Parathyroid adenoma (tissue), 2 donors: ENCODE measurements around the gene MRE11.
"Not testable (repeated sequence)": the region's sequence is repeated elsewhere in the genome, so short reads cannot be mapped to it uniquely, and the experiment has no call there.

Experiments
- H2AFZ ChIP-seq: fragments of 300-600 bp; sonication (generic); one replicate; pipeline ENCODE4 v1.7.0; 2017; ENCODE audit warnings: antibody characterized with exemption, mild to moderate bottlenecking
- H3K27ac ChIP-seq: fragments of 300-600 bp; sonication (generic); one replicate; pipeline ENCODE4 v1.7.0; 2017
- H3K27me3 ChIP-seq: fragments of 300-600 bp; sonication (generic); one replicate; pipeline ENCODE4 v1.7.0; 2017; ENCODE audit warnings: low read length; ENCODE audit not compliant: control insufficient read depth, insufficient read depth
- H3K36me3 ChIP-seq: fragments of 300-600 bp; sonication (generic); one replicate; pipeline ENCODE4 v1.7.0; 2017; ENCODE audit warnings: low read length; ENCODE audit not compliant: control insufficient read depth, insufficient read depth
- H3K4me1 ChIP-seq: fragments of 300-600 bp; sonication (generic); one replicate; pipeline ENCODE4 v1.7.0; 2017; ENCODE audit warnings: control low read depth
- H3K4me2 ChIP-seq: fragments of 300-600 bp; sonication (generic); one replicate; pipeline ENCODE4 v1.7.0; 2017; ENCODE audit warnings: low read length
- H3K4me3 ChIP-seq: fragments of 300-600 bp; sonication (generic); one replicate; pipeline ENCODE4 v1.7.0; 2017; ENCODE audit warnings: low read depth, low read length
- H3K79me2 ChIP-seq: fragments of 300-600 bp; sonication (generic); one replicate; pipeline ENCODE4 v1.7.0; 2017; ENCODE audit warnings: control low read depth
- H3K9ac ChIP-seq: fragments of 300-600 bp; sonication (generic); one replicate; pipeline ENCODE4 v1.7.0; 2017; ENCODE audit warnings: mild to moderate bottlenecking
- H3K9me3 ChIP-seq: fragments of 300-600 bp; sonication (generic); one replicate; pipeline ENCODE4 v1.7.0; 2017; ENCODE audit warnings: low read length; ENCODE audit not compliant: control insufficient read depth
- CTCF ChIP-seq: fragments of 300-600 bp; sonication (generic); IDR thresholded peaks from one replicate; pipeline ENCODE4 v1.7.0; 2017; ENCODE audit warnings: antibody characterized with exemption, mild to moderate bottlenecking
- donor health status: primary hyperparathyroidism.

MRE11 gene

GRCh38 chr11:94511932-94512781 is 18.5 kb upstream of the MRE11 start, which contains the start of gene C11orf97:
Gene C11orf97, plus strand, starts transcription at chr11:94512461. Its CDS starts 68 bp downstream, at chr11:94512529.
- TF ChIP-seq CTCF: no peak

GRCh38 chr11:94507485-94507884 is 13.8 kb upstream of the MRE11 start:
- no peak overlapping the region for H3K27ac ChIP-seq
- H3K27me3 ChIP-seq: no peaks in the 10 kb centered on the region
- no peaks in the 10 kb centered on the region for H3K4me1 ChIP-seq
- no peaks in the 10 kb centered on the region for H3K36me3 ChIP-seq
- no peaks in the 10 kb centered on the region for H3K79me2 ChIP-seq
- no peak overlapping the region for H3K4me3 ChIP-seq
- H2AFZ ChIP-seq: no peak overlapping the region
- H3K4me2 ChIP-seq: no peak overlapping the region
- H3K9ac ChIP-seq: no peak overlapping the region
- TF ChIP-seq CTCF: no peak
- H3K9me3 ChIP-seq: no peaks in the 10 kb centered on the region

More at GRCh38 chr11:94511932-94512781, 18.5 kb upstream of the MRE11 start, which contains the start of gene C11orf97:
- Histone ChIP-seq H3K36me3 (no peaks in the 10 kb centered on the region), H3K27ac (no peak within 1 kb of the TSS), H3K79me2 (no peaks in the 10 kb centered on the region), H3K4me2 (peak within 1 kb of the TSS; percentile 63), H3K9me3 (no peaks in the 10 kb centered on the region), H3K4me3 (peak within 1 kb of the TSS; percentile 31), H2AFZ (peak within 1 kb of the TSS; percentile 78), H3K27me3 (no peaks in the 10 kb centered on the region), H3K9ac (no peak within 1 kb of the TSS), H3K4me1 (no peaks in the 10 kb centered on the region)

- H3K4me1 ChIP-seq, H3K9ac ChIP-seq, H3K9me3 ChIP-seq, H2AFZ ChIP-seq, H3K4me3 ChIP-seq, H3K4me2 ChIP-seq, H3K79me2 ChIP-seq, H3K27me3 ChIP-seq, H3K36me3 ChIP-seq, H3K27ac ChIP-seq: not testable (repeated sequence)
Measured at GRCh38 chr11:94506513-94506912, 12.9 kb upstream of the MRE11 start.

GRCh38 chr11:94504689-94505293 is 11.1 kb upstream of the MRE11 start:
- H3K4me2 ChIP-seq: no peak overlapping the region
- no peaks in the 10 kb centered on the region for H3K79me2 ChIP-seq
- no peaks in the 10 kb centered on the region for H3K4me1 ChIP-seq
- no peaks in the 10 kb centered on the region for H3K9me3 ChIP-seq
- H3K27me3 ChIP-seq: no peaks in the 10 kb centered on the region
- no peak overlapping the region for H2AFZ ChIP-seq
- H3K9ac ChIP-seq: no peak overlapping the region
- no peak overlapping the region for H3K4me3 ChIP-seq
- TF ChIP-seq CTCF: peak; percentile 52
- H3K36me3 ChIP-seq: no peaks in the 10 kb centered on the region
- H3K27ac ChIP-seq: no peak overlapping the region

- H3K9ac ChIP-seq: no peak overlapping the region
- H3K9me3 ChIP-seq: no peaks in the 10 kb centered on the region
- H3K4me1 ChIP-seq: no peaks in the 10 kb centered on the region
- no peaks in the 10 kb centered on the region for H3K36me3 ChIP-seq
- H3K27ac ChIP-seq: no peak overlapping the region
- no peaks in the 10 kb centered on the region for H3K27me3 ChIP-seq
- H2AFZ ChIP-seq: no peak overlapping the region
- no peaks in the 10 kb centered on the region for H3K79me2 ChIP-seq
- TF ChIP-seq CTCF: no peak
- H3K4me2 ChIP-seq: no peak overlapping the region
- no peak overlapping the region for H3K4me3 ChIP-seq
Measured at GRCh38 chr11:94501522-94501921, 7.9 kb upstream of the MRE11 start.
